Neutrophil (primary cell): Measurements from ENCODE around the gene OR5AU1.

Source experiments
- H3K27ac ChIP-seq: fragments of 200-600 bp; sonication (generic); 2 replicates; pipeline ENCODE4 v1.5.1; 2016; ENCODE audit warnings: mild to moderate bottlenecking, moderate library complexity
- H3K27me3 ChIP-seq: fragments of 200-600 bp; sonication (generic); 2 replicates; pipeline ENCODE4 v1.6.0; 2016; ENCODE audit warnings: mild to moderate bottlenecking
- H3K36me3 ChIP-seq: fragments of 200-600 bp; sonication (generic); 2 replicates; pipeline ENCODE4 v1.5.1; 2017
- H3K4me1 ChIP-seq, 2 experiments: fragments of 200-600 bp in 1 of 2; sonication (generic) in 1 of 2; 1 replicate in 1 of 2; 2 replicates in 1 of 2; pipeline versions ENCODE4 v1.5.1 to v1.6.1; 2013 to 2016; ENCODE audit warnings: low read depth in 1 of 2, low read length in 1 of 2, mild to moderate bottlenecking in 1 of 2, moderate library complexity in 1 of 2; ENCODE audit not compliant: control insufficient read depth in 1 of 2, insufficient read depth in 1 of 2
- H3K4me3 ChIP-seq, 2 experiments: fragments of 200-600 bp in 1 of 2; sonication (generic) in 1 of 2; 1 replicate in 1 of 2; 2 replicates in 1 of 2; pipeline ENCODE4 v1.5.1; 2013 to 2016; ENCODE audit warnings: low read depth in 1 of 2, low read length in 1 of 2, mild to moderate bottlenecking in 1 of 2, moderate library complexity in 1 of 2
- H3K9me3 ChIP-seq: fragments of 200-600 bp; sonication (generic); 2 replicates; pipeline ENCODE4 v1.5.1; 2016
- TF ChIP-seq, protein P1 (sequence below): fragments of 200-600 bp; sonication (generic); IDR thresholded peaks from 2 replicates; pipeline ENCODE4 v1.5.1; 2016; ENCODE audit warnings: antibody characterized with exemption

Gene OR5AU1

DNA sequence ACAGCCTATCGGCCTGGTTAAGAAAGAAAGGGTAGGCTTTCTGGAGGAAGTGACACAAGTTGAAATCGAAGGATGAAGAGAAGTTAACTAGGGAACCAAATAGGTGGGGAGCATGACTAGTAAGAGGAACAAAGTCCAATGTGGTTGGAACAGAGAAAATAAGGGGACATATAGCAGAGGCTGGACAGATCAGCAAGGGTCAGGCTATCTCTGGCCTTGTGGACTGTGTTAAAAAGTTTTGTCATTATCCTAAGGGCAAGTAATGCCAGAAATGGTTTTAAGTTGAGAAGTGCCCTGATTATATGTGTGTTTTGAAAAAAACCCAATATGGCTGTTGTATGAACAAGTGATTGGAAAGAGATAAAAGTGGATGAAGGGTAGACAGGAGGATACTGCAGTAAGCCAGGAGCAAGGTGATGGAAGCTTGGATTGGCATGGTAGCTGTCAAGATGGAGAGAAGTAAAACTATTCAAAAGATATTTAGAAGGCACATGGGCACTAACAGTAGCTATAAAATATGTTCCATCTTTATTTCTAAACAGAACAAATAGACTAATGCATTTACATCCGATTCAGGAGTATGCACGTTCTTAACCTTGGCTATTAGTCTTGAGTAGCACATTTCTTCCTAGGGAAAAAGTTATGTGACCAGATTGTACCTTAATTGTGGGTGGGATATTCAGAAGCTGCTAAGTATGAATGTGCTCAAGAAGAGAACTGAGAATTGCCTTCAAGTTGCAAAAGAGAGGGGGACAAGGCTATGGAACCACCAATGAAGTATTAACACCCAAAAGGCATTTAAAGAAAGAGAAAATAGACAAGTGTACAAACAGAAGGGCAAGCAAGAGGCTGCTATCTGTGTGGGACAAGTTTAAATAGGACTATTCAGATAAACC, 46.8 kb upstream of the OR5AU1 start:
- Histone ChIP-seq H3K9me3 (no peaks in the 10 kb centered on the region), H3K27me3 (no peaks in the 10 kb centered on the region), H3K4me3 (no peak overlapping the region), H3K4me1 (peaks cover 3 to 4% of the 10 kb centered on the region in 2 experiments), H3K36me3 (peaks cover 45% of the 10 kb centered on the region), H3K27ac (peak overlapping the region; percentile 26)
- TF ChIP-seq, protein P1, sequence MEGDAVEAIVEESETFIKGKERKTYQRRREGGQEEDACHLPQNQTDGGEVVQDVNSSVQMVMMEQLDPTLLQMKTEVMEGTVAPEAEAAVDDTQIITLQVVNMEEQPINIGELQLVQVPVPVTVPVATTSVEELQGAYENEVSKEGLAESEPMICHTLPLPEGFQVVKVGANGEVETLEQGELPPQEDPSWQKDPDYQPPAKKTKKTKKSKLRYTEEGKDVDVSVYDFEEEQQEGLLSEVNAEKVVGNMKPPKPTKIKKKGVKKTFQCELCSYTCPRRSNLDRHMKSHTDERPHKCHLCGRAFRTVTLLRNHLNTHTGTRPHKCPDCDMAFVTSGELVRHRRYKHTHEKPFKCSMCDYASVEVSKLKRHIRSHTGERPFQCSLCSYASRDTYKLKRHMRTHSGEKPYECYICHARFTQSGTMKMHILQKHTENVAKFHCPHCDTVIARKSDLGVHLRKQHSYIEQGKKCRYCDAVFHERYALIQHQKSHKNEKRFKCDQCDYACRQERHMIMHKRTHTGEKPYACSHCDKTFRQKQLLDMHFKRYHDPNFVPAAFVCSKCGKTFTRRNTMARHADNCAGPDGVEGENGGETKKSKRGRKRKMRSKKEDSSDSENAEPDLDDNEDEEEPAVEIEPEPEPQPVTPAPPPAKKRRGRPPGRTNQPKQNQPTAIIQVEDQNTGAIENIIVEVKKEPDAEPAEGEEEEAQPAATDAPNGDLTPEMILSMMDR, result no peak

DNA sequence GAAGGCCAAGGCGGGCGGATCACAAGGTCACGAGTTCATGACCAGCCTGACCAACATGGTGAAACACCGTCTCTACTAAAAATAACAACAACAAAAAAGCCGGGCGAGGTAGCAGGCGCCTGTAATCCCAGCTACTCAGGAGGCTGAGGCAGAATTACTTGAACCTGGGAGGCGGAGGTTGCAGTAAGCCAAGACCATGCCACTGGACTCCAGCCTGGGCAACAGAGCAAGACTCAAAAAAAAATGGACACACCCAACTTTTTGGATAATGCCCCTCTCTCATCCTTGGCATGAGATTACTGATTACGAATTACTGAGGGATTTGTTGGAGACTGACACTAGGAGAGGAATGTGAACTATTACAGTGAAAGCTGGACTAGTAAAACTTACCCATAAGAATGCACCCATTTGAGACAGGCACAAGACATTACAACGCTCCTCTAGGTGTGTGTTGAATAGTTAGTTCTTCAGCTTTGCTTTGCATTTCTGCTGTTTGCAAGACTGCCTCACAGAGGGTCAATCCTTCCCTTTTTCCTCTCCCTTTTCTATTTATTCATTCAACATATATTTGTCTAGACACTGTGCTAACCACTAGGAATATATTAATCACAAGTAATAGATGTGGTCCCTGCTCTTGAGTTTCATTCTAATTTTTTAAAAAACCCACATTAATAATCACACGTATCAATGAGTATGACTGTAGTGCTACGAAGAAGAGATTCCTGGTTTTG, 46.0 kb upstream of the OR5AU1 start:
- TF ChIP-seq, protein P1, result no peak
- Histone ChIP-seq H3K4me3 (no peak overlapping the region), H3K9me3 (no peaks in the 10 kb centered on the region), H3K27me3 (no peaks in the 10 kb centered on the region), H3K27ac (peak overlapping the region; percentile 26), H3K4me1 (peaks cover 3 to 4% of the 10 kb centered on the region in 2 experiments), H3K36me3 (peaks cover 37% of the 10 kb centered on the region)

DNA sequence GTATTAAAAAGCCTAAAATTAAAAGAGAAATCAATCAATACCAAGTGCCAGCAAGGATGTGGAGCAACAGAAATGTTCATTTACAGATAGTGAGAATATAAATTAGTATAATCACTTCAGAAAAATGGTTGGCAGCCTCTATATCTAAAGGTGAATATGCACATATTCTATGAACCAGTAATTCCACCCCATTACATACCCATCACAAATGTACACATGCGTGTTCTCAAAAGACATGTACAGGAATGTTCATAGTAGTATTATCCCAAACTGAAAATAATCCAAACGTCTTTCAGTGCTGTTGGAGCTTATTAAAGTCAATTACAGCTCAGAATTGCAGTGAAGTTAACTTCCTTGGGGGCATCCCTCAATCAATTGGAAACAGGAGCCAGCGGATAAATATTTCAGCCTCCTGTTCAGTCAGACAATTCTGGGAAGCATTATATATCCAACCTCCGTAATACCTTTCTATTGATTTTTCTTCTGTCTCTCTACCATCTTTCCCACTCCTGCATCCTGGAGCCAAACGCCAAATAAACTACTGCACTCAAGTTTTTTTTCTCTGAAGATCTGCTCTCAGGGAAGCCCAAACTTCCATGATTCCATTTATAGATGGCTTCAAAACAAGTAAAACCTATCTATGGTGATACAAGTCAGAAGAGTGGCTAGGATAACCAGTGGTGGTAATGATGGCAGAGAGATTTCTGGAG, 45.0 kb upstream of the OR5AU1 start:
- Histone ChIP-seq H3K9me3 (no peaks in the 10 kb centered on the region), H3K27me3 (no peaks in the 10 kb centered on the region), H3K36me3 (peaks cover 27% of the 10 kb centered on the region), H3K27ac (no peak overlapping the region), H3K4me3 (no peak overlapping the region), H3K4me1 (peaks cover 3 to 4% of the 10 kb centered on the region in 2 experiments)
- TF ChIP-seq, protein P1, result no peak

DNA sequence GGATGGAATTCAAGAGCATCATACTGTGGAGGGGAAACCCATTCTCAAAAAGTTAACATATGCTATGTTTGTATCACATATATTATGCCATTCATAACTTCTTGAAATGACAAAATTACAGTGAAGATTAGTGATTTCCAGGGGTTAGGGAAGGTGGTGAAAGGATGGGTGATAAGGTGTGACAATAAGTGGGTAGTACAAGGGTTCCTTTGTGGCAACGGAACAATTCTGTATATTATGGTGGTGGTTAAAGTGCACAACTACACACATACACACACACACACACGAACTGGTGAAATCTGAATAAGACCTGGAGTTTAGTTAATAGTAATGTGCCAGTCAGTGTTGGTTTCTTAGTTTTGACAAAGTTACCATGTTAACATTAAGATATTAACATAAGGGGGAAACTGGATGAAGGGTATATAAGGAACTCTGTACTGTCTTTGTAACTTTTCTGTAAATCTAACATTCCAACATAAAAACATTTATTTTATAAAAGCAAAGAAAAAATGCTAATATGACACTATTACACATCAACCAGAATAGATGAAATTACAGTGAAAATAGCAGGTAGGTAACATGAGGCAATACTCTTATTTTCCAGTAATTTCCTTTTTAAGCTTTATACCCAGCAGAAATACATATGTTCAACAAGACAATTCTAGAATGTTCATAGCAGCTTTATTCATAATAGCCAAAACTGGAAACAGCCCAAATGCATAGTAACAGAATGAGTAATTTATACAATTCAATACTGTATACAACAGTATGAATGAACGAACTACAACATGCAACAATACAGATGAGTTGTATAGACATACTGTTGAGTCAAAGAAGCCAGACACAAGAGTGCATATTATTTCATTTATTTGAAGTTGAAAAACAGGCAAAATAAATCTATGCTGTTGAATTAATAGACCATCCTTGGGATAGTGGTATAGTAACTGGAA, 44.0 kb upstream of the OR5AU1 start:
- Histone ChIP-seq H3K27me3 (no peaks in the 10 kb centered on the region), H3K36me3 (peaks cover 17% of the 10 kb centered on the region), H3K4me3 (no peak overlapping the region), H3K9me3 (no peaks in the 10 kb centered on the region), H3K4me1 (peaks cover 3 to 4% of the 10 kb centered on the region in 2 experiments), H3K27ac (no peak overlapping the region)
- TF ChIP-seq, protein P1, result no peak
